Measurements from ENCODE around the gene SLC29A2.

GRCh38 chr11:66386171-66387069 lies 14.9 kb upstream of the SLC29A2 start:
- TF ChIP-seq CTCF (IDR thresholded peaks at IDR 0.05) = peak; percentile 99
- TF ChIP-seq EZH2 (IDR thresholded peaks at IDR 0.05) = no peak
- no peak for TF ChIP-seq EZH2phosphoT487 (IDR thresholded peaks at IDR 0.05)

All from neural progenitor cell (in vitro differentiated cells).